Mucosa of rectum (tissue), 2 donors: ENCODE data around the gene SLC44A1.

Experiments
- H3K27ac ChIP-seq, 2 donors: one replicate each; pipeline ENCODE4 v1.7.0; 2013; ENCODE audit warnings: inconsistent platforms in 2 of 2, low read depth in 2 of 2, low read length in 2 of 2
- H3K27me3 ChIP-seq, 2 donors: one replicate each; pipeline ENCODE4 v1.7.0; 2013; ENCODE audit warnings: low read length in 2 of 2; ENCODE audit not compliant: control insufficient read depth in 2 of 2, insufficient read depth in 2 of 2
- H3K36me3 ChIP-seq, 2 donors: one replicate each; pipeline ENCODE4 v1.7.0; 2013; ENCODE audit warnings: low read length in 2 of 2; ENCODE audit not compliant: control insufficient read depth in 2 of 2, insufficient read depth in 2 of 2
- H3K4me1 ChIP-seq, 2 donors: one replicate each; pipeline ENCODE4 v1.7.0; 2013; ENCODE audit warnings: low read length in 2 of 2, mild to moderate bottlenecking in 1 of 2; ENCODE audit not compliant: control insufficient read depth in 2 of 2, insufficient read depth in 2 of 2
- H3K4me3 ChIP-seq, 2 donors: one replicate each; pipeline ENCODE4 v1.7.0; 2013; ENCODE audit warnings: low read length in 2 of 2
- H3K9ac ChIP-seq, 2 donors: one replicate each; pipeline ENCODE4 v1.7.0; 2013; ENCODE audit warnings: low read length in 2 of 2, low read depth in 1 of 2, mild to moderate bottlenecking in 1 of 2
- H3K9me3 ChIP-seq, 2 donors: one replicate each; pipeline ENCODE4 v1.7.0; 2013; ENCODE audit warnings: low read length in 2 of 2; ENCODE audit not compliant: control insufficient read depth in 2 of 2
- donor health status: healthy.
- donor health status: Normal muscosa, but diverticular disease.

The SLC44A1 gene

DNA sequence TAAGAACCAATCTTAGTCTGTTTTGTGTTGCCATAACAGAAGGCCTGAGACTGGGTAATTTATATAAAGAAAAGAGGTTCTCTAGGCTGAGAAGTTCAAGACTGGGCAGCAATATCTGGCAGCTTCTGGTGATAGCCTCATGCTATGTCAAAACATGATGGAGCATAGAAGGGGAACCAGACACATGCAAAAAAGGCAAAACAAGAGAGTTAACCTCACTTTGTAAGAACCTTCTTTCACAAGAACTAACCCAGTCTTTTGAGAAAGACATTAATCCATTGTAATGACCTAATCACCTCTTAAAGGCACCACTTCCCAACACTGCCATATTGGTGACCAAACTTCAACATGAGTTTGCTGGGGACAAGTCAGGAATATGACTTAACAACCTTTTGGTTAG, 240.7 kb downstream of the SLC44A1 start:
- Histone ChIP-seq H3K27me3 (no peaks in the 10 kb centered on the region), H3K4me3 (no peak overlapping the region), H3K4me1 (no peaks in the 10 kb centered on the region), H3K36me3 (peaks cover 0 to 3% of the 10 kb centered on the region in 2 donors), H3K27ac (no peak overlapping the region), H3K9ac (no peak overlapping the region), H3K9me3 (no peaks in the 10 kb centered on the region)
